ENCODE data around the gene MPC2. TPM values are rescaled to one million over a fixed set of nuclear protein-coding genes. Genes with fewer than 3 reads are reported as not detected.

Gene MPC2
- total RNA-seq, 2 donors from 2014 or later: 71.4 to 122 TPM

DNA sequence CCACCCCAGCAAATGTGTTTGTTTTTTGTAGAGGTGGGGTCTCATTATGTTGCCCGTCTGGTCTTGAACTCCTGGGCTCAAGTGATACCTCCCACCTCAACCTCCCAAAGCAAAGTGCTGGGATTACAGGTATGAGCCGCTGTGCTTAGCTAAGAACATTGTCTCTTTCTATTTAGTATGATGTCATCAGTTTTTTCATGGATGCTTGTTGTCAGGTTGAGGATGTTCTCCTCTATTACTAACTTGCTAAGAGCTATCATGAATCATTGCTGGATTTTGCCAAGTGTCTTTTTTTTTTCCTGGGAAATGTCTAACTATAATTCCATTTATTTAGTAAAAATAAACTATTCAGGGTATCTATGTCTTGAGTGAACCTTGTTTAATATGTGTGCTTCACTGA lies 19.0 kb upstream of the MPC2 start:
- H3K27ac ChIP-seq: no peak overlapping the region
- TF ChIP-seq CTCF (IDR thresholded peaks at IDR 0.05): no peak
- peaks cover 33% of the 10 kb centered on the region for H3K36me3 ChIP-seq
- H3K4me1 ChIP-seq: no peaks in the 10 kb centered on the region
- no peak overlapping the region for H3K4me3 ChIP-seq
- H3K27me3 ChIP-seq: no peaks in the 10 kb centered on the region
- H3K9me3 ChIP-seq: no peaks in the 10 kb centered on the region
- DNase-seq (ENCODE audit: low spot score): no peak

GRCh38 chr1:167950569-167950968 lies 13.7 kb upstream of the MPC2 start:
- DNase-seq (ENCODE audit: low spot score): no peak
- no peak for TF ChIP-seq CTCF (IDR thresholded peaks at IDR 0.05)
- peaks cover 33% of the 10 kb centered on the region for H3K36me3 ChIP-seq
- H3K4me3 ChIP-seq: no peak overlapping the region
- H3K27ac ChIP-seq: no peak overlapping the region
- H3K27me3 ChIP-seq: no peaks in the 10 kb centered on the region
- no peaks in the 10 kb centered on the region for H3K9me3 ChIP-seq
- H3K4me1 ChIP-seq: peaks cover 0 to 4% of the 10 kb centered on the region in 2 donors

DNA sequence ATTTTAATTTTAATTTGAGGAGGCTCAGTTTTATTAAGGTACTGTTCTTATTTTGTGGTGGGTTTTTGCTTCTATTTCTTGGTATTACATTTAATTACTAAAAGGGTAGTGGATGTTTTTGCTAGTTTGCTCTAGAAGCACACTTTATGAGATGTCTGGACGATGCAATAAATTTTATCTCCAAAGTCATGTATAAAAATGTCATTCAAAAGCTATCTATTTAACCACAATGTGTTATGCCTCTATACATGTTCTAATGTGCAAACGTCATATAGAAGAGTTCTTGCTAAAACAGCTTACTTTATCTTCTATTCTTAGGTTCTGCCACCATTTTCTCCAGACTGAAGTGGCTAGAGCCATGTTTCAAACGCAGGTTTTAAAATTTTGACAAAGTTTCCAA lies 12.9 kb upstream of the MPC2 start:
- no peak for DNase-seq (ENCODE audit: low spot score)
- H3K27me3 ChIP-seq: no peaks in the 10 kb centered on the region
- no peak overlapping the region for H3K4me3 ChIP-seq
- H3K27ac ChIP-seq: no peak overlapping the region
- no peaks in the 10 kb centered on the region for H3K9me3 ChIP-seq
- H3K36me3 ChIP-seq: peaks cover 27% of the 10 kb centered on the region
- TF ChIP-seq CTCF (IDR thresholded peaks at IDR 0.05): no peak
- H3K4me1 ChIP-seq: peaks cover 0 to 4% of the 10 kb centered on the region in 2 donors

DNA sequence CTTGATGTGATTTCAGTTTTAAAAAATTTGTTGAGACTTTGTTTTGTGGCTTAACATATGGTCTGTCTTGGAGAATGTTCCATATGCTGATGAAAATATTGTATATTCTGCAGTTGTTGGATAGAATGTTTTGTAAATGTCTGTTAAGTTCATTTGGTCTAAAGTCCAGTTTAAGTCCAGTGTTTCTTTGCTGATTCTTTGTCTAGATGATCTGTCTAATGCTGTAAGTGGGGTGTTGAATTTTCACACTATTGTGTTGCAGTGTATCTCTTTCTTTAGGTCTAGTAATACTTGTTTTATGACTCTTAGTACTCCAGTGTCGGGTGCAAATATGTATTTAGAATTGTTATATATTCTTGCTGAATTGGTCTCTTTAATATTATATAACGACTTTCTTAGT lies 10.9 kb upstream of the MPC2 start:
- H3K27ac ChIP-seq: no peak overlapping the region
- no peaks in the 10 kb centered on the region for H3K9me3 ChIP-seq
- H3K4me3 ChIP-seq: no peak overlapping the region
- no peaks in the 10 kb centered on the region for H3K27me3 ChIP-seq
- no peak for TF ChIP-seq CTCF (IDR thresholded peaks at IDR 0.05)
- peaks cover 0 to 4% of the 10 kb centered on the region in 2 donors for H3K4me1 ChIP-seq
- DNase-seq (ENCODE audit: low spot score): no peak
- H3K36me3 ChIP-seq: peaks cover 7% of the 10 kb centered on the region

DNA sequence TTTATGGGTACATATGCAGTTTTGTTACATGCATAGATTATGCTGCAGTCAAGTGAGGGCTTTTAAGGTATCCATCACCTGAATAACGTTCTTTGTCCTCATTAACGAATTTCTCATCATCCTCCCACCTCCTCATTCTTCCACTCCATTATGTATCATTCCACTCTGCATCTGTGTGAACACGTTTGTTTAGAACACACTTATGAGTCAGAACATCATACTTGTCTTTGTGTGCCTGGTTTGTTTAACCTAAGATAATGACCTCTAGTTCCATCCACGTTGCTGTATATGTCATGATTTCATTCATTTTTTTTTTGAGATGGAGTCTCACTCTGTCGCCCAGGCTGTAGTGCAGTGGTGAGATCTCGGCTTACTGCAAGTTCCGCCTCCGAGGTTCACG lies 6.7 kb upstream of the MPC2 start:
- Histone ChIP-seq H3K36me3 (no peaks in the 10 kb centered on the region), H3K27ac (no peak overlapping the region), H3K4me3 (no peak overlapping the region), H3K9me3 (no peaks in the 10 kb centered on the region), H3K27me3 (no peaks in the 10 kb centered on the region), H3K4me1 (peaks cover 0 to 8% of the 10 kb centered on the region in 2 donors)
- no peak for TF ChIP-seq CTCF (IDR thresholded peaks at IDR 0.05)
- no peak for DNase-seq (ENCODE audit: low spot score)

GRCh38 chr1:167940264-167940663 lies 3.4 kb upstream of the MPC2 start:
- Histone ChIP-seq H3K9me3 (no peaks in the 10 kb centered on the region), H3K36me3 (no peaks in the 10 kb centered on the region), H3K27ac (no peak overlapping the region), H3K4me3 (no peak overlapping the region), H3K27me3 (no peaks in the 10 kb centered on the region), H3K4me1 (peaks cover 0 to 10% of the 10 kb centered on the region in 2 donors)
- no peak for DNase-seq (ENCODE audit: low spot score)
- TF ChIP-seq CTCF (IDR thresholded peaks at IDR 0.05): no peak
